Tongue (tissue), 2 donors: ENCODE measurements around the gene CD3D. TPM values are rescaled to one million over a fixed set of nuclear protein-coding genes. Genes with fewer than 3 reads are reported as not detected.

Source experiments
- DNase-seq: peaks from one replicate; pipeline ENCODE4 v3.0.0-alpha.2; 2015
- total RNA-seq: library from RNA; depleted of rRNA; stranded (reverse); fragments of >200 nt; gene quantifications from one replicate; pipeline ENCODE4 v1.2.3, GENCODE V29; 2014

CD3D gene
- total RNA-seq = not detected

DNA sequence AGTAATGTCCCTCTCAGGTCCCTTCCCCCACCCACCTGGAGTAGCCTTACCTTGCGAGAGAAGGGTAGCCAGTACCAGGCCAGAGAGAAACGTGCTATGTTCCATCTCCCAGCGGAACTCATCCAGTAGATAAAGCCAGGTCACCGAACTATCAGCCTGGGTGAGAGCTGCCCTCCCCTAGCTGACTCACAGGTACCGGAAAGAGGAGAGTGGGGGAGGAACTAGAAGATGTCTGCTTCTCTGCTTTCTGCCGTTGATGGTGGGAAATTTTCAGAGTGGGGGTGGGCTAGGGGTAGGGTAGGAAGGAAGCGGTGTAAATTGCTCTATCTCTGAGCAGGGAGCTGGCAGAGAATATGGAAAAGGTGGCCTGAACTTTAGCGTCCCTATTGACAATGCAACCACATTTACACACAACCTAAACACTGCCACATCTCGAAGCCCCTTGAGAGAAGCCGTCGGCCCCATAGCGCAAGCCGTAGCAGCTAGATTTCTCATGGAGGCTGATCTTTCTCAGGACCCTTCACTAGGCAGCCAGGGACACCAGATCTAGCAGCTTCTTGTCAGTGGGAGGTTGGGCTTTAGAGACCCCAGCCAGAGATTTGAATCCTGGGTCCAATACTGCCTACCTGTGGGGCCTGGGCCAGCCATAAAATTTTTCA lies at the start of gene CD3D:
Gene CD3D (minus strand): TSS at position 203 of the 659 bp plus-strand sequence. CDS start 98 bp downstream, at position 105.
- DNase-seq = no peak

DNA sequence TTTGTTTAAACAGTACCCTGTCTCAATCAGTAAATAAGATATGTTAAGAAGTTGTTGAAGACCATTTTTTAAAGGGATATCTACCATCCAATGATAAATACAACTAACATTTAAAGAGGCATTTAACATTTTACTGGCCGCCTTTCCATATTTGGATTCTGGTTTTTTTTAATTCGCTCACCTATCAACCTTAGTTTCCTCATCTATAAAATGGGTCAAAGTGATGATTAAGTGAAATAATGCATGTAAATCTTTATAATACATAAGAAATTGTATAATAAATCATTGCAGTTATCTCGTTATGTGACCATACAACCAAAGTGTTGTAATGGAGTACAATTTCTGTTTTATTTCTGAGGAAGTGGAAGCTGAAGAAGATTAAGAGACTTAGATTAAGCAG lies 41.2 kb upstream of the CD3D start:
- no peak for DNase-seq

DNA sequence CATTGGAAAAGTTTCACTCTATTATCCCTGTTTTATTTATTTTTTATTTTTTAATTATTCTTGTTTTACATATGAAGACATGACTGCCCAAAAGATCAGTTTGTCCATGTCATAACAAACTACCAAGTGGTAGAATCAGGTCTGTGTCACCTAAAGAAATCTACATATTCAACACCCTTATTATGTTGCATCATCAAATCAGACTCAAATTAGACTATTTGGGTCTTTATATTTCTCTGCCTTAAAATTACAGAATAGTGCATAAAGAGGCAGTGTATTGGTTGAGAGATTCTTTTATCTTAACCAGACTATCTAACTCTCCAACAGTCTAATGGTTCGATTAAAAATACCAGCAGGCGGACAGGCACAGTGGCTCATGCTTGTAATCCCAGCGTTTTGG lies 40.4 kb upstream of the CD3D start:
- DNase-seq = no peak

DNA sequence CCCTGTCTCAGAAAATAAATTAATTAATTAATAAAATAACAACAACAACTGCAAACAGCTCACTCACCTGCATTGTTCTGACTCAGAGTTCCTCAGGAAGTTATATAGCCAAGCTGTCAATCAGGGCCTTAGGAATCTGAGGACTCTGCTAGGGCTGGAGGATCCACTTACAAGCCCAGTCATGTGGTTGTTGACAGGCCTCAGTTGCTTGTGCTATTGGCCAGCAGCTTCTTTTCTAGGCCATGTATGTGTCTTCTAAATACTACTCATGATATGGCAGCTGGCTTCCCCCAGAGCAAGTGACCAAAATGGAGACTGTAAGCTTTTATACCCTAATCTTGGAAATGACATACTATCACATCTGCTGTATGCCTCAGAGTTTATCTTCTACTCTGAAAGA lies 38.1 kb upstream of the CD3D start:
- no peak for DNase-seq

DNA sequence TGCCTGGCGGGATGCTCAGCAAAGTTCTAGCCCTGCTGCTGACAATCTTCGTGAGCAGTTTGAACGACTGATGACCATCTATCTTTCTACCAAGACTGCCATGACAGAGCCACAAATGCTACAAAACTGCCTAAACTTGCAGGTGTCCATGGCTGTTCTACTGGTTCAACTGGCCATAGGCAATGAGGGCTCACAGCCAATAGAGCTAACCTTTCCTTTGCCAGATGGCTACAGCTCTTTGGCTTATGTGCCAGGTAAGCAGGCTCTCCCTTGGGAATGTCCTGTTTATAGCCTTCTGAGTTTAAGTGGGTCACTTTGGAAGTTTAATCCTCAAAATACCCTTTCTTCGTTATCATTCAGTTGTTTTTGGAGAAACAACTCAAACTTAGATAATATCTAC lies 37.0 kb upstream of the CD3D start:
- no peak for DNase-seq

DNA sequence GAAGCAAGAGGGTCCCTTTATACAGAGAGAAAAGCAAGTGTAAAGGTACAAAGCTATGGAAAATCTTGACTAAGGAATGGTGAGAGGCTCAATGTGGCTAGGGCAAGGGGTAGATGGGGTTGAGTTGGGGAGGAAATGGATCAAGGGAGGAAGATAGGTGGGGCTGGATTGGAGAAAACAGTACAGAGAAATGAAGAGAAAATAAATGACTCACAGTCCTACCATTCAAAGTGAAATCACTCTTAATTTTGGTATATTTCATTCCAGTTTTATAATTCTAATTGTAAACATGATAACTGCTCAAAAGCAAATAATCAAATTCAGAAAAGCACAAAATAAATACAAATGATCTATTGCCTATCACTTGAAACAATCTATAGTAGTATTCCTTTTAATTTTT lies 33.5 kb upstream of the CD3D start:
- no peak for DNase-seq

DNA sequence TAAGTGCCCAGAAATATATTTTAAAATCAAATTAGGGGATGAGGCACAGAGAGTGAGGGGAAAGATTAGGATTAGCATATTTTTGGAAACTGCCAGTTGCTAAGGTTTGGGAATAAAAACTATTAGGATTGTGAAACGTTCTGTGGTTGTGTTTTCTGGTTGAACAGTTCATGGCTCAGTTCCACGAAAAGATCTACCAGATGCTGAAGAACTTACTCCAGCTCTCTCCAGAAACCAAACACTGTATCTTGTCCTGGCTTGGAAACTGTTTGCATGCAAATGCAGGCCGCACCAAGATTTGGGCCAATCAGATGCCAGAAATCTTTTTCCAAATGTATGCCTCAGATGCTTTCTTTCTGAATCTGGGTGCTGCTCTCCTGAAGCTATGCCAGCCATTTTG lies 32.2 kb upstream of the CD3D start:
- DNase-seq = no peak

DNA sequence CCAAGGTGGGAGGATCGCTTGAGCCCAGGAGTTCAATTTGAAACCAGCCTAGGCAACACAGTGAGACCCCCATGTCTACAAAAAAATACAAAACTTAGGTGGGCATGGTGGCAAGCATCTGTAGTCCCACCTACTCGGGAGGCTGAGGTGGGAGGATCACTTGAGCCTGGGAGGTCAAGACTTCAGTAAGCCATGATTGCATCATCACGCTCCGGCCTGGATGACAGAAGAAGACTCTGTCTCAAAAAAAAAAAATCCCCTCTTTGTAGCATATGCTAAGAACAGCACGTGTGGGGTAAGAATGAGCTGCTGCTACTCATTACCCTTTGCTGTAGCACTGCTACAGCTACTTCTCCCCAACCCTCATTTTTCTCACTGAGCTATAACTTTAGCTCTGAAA lies 31.4 kb upstream of the CD3D start:
- no peak for DNase-seq

DNA sequence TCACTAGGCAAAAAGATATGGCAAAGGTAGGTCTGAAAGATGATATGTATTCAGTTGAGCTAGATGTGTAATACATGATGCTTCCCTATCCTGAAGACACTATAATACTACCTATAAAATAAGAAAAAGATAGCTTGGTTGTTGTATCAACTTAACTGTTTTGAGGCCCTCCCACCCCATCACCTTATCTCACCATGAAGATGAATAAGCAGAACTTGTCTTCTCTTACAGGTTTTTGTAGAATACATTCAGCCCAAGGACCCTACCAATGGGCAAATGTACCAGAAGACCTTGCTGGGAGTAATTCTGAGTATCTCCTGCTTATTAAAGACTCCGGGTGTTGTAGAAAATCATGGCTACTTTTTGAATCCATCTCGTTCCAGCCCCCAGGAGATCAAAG lies 30.8 kb upstream of the CD3D start:
- DNase-seq = no peak

DNA sequence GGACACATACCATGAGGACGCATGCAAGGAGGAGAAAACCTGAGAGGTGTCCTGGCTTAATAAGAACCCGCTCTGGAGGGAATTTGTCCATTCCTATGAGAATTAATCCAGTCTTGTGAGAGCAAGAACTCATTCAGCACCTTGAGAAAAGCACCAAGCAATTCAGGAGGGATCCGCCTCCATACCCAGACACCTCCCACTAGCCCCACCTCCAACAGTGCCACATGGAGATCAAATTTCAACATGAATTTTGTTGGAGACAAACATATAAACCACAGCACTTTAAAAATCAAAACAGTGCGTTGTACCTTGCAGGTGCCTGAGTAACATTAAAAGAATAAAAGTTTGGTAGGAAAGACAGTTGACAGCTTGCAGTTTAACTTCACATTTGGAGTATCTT lies 28.3 kb upstream of the CD3D start:
- no peak for DNase-seq

DNA sequence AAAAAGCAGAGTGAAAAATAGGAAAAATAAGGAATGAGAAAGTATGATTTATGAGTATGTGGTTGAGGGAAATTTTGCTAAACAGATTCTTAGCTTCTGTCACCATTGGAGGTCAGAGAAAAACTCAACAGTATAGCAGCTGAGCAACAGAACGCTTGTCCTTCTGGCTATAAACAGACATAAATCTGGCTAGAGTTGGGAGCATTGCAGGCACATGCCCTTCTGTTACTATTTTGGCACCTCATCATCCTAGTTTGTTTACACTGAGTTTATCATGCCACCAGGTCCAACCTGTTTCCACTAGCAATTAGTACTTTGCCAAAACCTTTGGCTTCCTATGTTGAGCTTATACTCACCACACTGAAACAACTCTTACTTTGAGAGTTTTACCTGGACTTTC lies 23.8 kb upstream of the CD3D start:
- DNase-seq = no peak

DNA sequence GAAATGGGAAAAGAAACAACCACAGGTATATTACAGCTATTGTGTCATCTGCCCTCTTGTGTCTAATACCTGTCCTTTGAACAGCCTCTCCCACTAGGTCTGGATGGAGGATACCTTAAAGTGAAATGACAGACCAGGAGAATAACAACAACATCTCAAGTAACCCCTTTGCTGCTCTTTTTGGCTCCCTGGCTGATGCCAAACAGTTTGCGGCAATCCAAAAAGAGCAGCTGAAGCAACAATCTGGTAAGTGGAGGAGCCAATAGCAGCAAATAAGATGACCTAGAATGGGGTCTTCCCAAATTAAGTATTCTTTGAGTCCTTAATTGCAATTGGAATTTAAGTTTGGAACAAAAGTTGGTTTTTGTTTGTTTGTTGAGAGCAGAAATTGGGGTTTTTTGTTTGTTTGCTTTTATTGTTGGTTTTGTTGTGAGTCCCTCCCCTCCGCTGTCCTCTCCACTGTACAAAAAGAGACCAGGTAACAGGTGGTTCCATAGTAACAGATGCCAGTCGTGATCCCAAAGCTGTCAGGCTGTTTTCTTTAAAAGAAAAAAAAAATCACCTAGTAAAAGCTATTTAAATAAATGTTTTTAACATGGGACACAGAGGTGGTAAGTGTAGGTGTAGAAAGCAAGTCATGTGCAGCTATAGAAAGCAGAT lies 22.6 kb upstream of the CD3D start:
- no peak for DNase-seq

DNA sequence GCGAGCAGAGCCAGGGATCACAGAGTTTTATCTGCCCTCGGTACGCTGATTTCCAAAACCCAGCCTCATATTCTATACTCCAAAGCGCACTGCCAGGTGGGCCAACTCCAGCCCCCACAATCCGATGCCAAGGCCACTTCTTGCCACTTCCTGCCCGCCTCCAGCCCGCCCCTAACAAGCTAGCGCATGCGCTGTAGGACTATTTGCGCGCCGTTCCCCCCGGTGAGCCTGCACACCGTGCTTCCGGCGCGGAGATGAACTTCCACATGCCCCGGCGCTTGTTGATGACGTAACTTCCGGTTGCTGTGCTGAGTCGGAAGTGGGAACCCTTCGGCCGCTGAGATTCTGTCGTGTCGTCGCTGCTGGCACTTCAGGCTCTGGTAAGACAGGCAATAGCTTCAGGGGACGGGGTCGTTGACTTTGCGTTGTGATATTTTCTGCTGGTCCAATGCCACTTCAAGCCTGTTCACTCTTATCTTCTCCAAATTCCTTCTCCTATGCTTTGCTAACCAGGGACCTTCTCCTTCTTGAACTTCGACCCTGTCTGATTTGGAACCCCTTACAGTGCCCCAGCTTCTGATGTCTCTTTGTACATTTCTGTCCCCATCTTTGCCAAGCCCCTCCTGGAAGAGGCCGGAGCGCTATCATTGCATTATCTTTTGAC lies 16.9 kb upstream of the CD3D start, which contains the start of gene UBE4A:
Gene UBE4A (plus strand): TSS at position 306 of the 664 bp plus-strand sequence. CDS start 5,481 bp downstream, outside the sequence.
- DNase-seq = peak; percentile 98

DNA sequence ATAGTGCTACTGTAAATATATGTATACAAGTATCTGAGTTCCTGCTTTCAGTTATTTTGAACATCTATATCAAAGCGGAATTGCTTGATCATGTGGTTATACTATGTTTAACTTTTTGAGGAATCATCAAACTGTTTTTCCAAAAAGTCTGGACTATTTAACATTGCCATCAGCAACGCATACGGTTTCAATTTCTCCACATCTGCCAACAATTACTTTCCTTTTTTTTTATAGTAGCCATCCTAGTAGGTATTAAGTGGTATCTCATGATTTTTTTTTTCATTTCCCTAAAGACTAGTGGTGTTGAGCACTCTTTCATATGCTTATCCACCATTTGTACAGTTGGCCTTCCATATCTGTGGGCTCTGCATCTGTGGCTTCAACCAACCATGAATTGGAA lies 15.6 kb upstream of the CD3D start:
- DNase-seq = no peak

DNA sequence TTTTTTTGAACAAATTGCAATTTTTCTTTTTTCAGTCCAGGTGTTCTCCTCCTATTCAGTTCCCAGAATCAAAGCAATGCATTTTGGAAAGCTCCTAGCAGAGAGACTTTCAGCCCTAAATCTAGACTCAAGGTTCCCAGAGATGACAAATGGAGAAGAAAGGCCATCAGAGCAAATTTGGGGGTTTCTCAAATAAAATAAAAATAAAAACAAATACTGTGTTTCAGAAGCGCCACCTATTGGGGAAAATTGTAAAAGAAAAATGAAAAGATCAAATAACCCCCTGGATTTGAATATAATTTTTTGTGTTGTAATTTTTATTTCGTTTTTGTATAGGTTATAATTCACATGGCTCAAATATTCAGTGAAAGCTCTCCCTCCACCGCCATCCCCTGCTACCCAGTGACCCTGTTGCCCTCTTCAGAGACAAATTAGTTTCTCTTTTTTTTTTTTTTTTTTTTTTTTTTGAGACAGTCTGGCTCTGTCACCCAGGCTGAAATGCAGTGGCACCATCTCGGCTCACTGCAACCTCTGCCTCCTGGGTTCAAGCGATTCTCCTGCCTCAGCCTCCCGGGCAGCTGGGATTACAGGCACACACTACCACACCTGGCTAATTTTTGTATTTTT lies 10.7 kb upstream of the CD3D start:
- DNase-seq = peak; percentile 61

DNA sequence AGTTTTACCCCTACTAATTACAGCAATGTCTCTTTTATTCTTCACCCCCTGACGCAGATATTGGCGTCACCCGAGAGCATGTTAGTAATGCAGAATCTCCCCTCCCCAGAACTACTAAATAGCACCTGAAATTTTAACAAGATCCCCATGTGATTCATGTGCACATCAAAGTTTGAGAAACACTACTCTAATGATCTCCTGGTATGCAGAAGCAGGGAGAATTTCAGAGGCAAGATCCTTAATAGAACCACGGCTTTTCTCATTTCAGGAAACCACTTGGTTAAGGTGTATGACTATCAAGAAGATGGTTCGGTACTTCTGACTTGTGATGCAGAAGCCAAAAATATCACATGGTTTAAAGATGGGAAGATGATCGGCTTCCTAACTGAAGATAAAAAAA lies 7.0 kb upstream of the CD3D start:
- DNase-seq = no peak

DNA sequence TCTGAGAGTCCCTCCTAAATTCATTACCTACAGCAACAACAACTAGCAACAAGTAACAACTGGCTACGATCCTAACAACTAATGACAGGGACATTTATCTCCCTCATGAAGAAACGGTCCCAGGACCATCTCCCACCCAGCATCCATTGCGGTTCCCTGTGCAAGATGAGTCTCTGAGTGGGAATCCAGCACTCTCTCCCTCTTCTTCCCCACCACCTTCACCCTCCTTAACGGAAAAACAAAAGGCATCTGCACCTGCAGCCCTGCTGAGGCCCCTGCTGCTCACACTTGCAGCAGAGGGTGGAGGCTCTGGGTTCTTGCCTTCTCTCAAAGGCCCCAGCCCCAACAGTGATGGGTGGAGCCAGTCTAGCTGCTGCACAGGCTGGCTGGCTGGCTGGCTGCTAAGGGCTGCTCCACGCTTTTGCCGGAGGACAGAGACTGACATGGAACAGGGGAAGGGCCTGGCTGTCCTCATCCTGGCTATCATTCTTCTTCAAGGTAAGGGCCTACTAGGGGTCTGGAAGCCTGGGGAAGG lies 1.5 kb upstream of the CD3D start, which contains the start of gene CD3G:
Gene CD3G (plus strand): TSS at position 364 of the 535 bp plus-strand sequence. CDS start 80 bp downstream, at position 444.
- DNase-seq = no peak

DNA sequence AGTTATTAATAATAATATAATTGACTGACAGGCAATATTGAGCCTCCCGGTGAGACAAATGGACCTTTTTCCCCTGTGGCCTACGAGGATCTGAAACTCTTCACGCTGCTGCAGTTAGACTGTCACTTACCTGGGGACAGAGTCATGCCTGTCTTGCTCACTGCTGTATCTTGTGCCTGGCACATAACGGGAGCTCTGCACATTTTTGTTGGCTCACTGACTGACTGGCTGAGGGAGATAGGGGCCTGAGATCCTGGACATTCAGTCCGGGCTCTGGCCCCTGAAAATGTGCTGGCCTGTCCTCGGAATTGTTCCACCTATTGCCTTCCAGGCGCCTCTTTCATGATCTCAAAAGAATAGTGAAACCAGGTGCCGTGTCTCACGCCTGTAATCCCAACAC lies 743 bp upstream of the CD3D start:
- no peak for DNase-seq

DNA sequence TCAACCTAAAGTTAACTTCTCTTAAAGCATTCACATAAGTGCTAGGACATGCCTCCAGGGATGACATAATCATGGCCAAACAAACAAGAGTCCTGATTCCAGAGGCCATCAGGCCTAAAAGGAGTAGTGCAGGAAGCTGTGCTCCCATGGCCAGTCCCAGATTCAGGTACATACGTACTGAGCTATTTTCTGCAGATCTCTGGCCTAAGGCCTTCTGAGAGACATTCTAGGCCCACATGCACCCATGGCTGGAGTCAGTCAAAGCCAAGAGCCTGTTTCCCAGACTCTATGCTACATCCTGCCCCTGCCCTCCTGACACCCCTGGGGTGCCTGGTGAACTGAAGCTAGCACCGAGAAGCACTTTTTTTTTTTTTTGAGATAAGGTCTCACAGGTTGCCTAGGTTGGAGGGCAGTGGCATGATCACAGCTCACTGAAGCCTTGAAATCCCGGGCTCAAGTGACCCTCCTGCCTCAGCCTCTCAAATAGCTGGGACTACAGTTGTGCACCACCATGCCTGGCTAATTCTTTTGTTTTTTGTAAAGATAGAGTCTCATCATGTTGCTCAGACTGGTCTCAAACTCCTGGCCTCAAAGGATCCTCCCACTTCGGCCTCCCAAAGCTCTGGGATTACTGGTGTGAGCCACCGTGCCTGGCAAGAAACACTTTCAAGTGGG lies 553 bp downstream of the CD3D start:
- no peak for DNase-seq

DNA sequence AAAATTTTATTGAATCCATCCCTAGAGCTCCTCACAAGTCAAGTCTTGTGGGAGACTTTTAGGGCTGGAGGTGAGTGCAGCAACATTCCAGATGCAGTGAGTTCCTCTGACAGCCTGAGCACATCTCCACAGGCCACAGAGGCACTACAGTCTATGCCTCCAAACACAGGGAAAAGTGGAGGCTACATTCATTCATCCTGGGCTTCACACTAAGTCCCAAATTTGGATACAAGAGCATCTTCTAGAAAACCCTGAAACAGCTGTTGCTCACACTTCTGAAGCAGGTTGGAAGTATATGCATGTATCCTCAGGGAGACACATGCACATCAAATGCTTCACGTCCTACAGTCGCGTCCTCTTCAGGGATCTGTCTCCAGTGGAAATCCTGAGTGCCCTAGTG lies 1.2 kb downstream of the CD3D start:
- no peak for DNase-seq

DNA sequence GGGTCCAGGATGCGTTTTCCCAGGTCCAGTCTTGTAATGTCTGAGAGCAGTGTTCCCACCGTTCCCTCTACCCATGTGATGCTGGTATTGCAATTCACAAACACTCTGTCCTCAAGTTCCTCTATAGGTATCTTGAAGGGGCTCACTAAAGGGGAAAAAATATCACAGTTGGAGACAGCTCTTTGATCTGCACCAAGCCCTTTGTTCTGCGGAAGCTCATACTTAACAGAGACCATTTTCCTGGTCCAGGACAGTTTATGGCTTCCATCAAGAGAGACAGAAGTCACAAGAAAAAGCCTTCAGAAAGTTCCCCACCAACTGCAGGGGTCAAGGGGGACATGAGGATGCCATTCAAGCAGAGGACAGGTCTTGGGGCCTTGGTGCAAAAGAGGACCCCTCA lies 2.1 kb downstream of the CD3D start:
- DNase-seq = no peak

DNA sequence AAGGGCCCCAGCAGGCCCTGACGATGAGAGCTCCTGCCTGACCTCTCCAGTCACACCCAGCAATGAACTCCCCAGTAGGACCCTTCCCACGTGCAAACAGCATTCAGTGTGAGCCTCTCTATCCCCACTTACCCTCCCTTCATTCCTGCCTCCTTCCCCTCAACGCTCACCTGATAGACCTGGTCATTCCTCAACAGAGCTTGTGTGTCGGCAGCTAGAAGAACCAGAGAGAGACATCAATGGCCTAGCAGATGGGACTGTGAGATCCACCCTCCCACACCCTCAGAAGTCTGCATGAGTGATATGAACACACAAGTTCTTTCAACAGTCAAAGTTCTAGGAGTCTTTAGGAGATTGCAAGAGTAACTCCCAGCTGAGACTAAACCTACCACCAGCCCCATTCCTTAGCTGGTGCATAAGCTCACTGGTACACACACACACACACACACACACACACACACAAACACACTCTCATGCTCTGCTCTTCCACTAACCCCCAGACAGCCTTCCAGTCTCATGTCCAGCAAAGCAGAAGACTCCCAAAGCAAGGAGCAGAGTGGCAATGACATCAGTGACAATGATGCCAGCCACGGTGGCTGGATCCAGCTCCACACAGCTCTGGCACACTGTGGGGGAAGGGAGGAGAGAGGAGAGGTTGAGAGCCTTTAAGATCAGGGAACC lies 3.1 kb downstream of the CD3D start:
- no peak for DNase-seq
